Panc1 (cell line): ENCODE measurements around the gene SDF4. TPM values are rescaled to one million over a fixed set of nuclear protein-coding genes. Genes with fewer than 3 reads are reported as not detected.

ENCODE experiments used
- ATAC-seq: fragments of 200-7000 bp; cut with Tn5 transposase; 2 replicates; pipeline ENCODE4 v1.9.1; 2020; ENCODE audit warnings: mild to moderate bottlenecking, moderate library complexity
- BruUV-seq: library from RNA; stranded (reverse); fragments of 400-500 nt; replicated peaks from 2 replicates; lab custom pipeline; 2021; lab: Mats Ljungman, UMichigan
- CTCF ChIA-PET: fragments of 300-600 bp; sonication (Branson Sonifier 250); formaldehyde crosslinking; loops from one replicate; lab custom pipeline; 2022; ENCODE audit warnings: antibody characterized with exemption; lab: Charles Lee
- POLR2A ChIA-PET: fragments of 300-600 bp; sonication (Branson Sonifier 250); formaldehyde crosslinking; loops from one replicate; lab custom pipeline; 2022; ENCODE audit warnings: antibody characterized with exemption; lab: Charles Lee
- DNase-seq: peaks from one replicate; pipeline ENCODE4 v3.0.0-alpha.2; 2010; ENCODE audit warnings: low read depth, low spot score
- H3K27ac ChIP-seq: 2 replicates; pipeline ENCODE4 v1.5.1; 2011; ENCODE audit warnings: mild to moderate bottlenecking, low read length, inconsistent platforms
- H3K27me3 ChIP-seq: fragments of 200-500 bp; sonication (Bioruptor generic); 2 replicates; pipeline ENCODE4 v1.6.0; 2014; ENCODE audit warnings: low read length, inconsistent platforms; ENCODE audit not compliant: control insufficient read depth, insufficient read depth
- H3K36me3 ChIP-seq: fragments of 200-500 bp; sonication (Bioruptor generic); 2 replicates; pipeline ENCODE4 v1.5.1; 2014; ENCODE audit warnings: inconsistent platforms, mild to moderate bottlenecking, low read length, moderate library complexity; ENCODE audit not compliant: control insufficient read depth, insufficient read depth
- H3K4me1 ChIP-seq: 2 replicates; pipeline ENCODE4 v1.5.1; 2011; ENCODE audit warnings: inconsistent platforms, mild to moderate bottlenecking, low read length, moderate library complexity; ENCODE audit not compliant: control insufficient read depth, insufficient read depth
- H3K4me3 ChIP-seq, 2 experiments: 2 replicates each; pipeline ENCODE4 v1.5.1; 2011 to 2012; ENCODE audit warnings: low read depth in 2 of 2, low read length in 2 of 2, mild to moderate bottlenecking in 2 of 2, inconsistent platforms in 1 of 2, moderate library complexity in 1 of 2
- H3K9me3 ChIP-seq: fragments of 200-500 bp; sonication (Bioruptor generic); 2 replicates; pipeline ENCODE4 v1.5.1; 2014; ENCODE audit warnings: low read depth, mild to moderate bottlenecking, inconsistent platforms, low read length, moderate library complexity; ENCODE audit not compliant: control insufficient read depth, insufficient read depth
- POLR2AphosphoS5 ChIP-seq: IDR thresholded peaks from 2 replicates; pipeline ENCODE4 v1.6.1; 2012; ENCODE audit warnings: mild to moderate bottlenecking, low read depth, low read length, moderate library complexity
- SIN3A ChIP-seq: IDR thresholded peaks from 2 replicates; pipeline ENCODE4 v1.6.1; 2012; ENCODE audit warnings: low read depth, mild to moderate bottlenecking, low read length, moderate library complexity, borderline replicate concordance; ENCODE audit not compliant: insufficient read depth
- TCF7L2 ChIP-seq: IDR thresholded peaks from 2 replicates; pipeline ENCODE4 v1.6.1; 2011; ENCODE audit warnings: mild to moderate bottlenecking, low read depth, low read length, inconsistent platforms
- in situ Hi-C: cut with HindIII; loops from 2 replicates; pipeline ENCODE4 v1.10.0; 2016; ENCODE audit warnings: low sequenced_read_pairs, low pct_unique_long_range_greater_than_20kb
- intact Hi-C: fragments of 100-400 bp; cut with micrococcal nuclease; formaldehyde crosslinking; loops from one replicate; pipeline ENCODE4 v1.10.0; 2022; ENCODE audit not compliant: unreplicated experiment
- total RNA-seq: library from RNA; stranded (reverse); gene quantifications from one replicate; pipeline ENCODE4 v1.2.1, GENCODE V29; 2021; ENCODE audit not compliant: unreplicated experiment
- TF ChIP-seq, protein P1 (sequence below), 2 experiments: IDR thresholded peaks; 2 replicates each; pipeline ENCODE4 v1.6.1; 2011 to 2012; ENCODE audit warnings: low read depth in 2 of 2, control low read depth in 1 of 2, low read length in 1 of 2, mild to moderate bottlenecking in 1 of 2, moderate library complexity in 1 of 2; ENCODE audit not compliant: insufficient read depth in 1 of 2
- TF ChIP-seq, protein P2 (sequence below): fragments of 450-650 bp; IDR thresholded peaks from 2 replicates; pipeline ENCODE4 v1.5.1; 2017; ENCODE audit warnings: mild to moderate bottlenecking

SDF4 gene
- total RNA-seq, 1 experiment from 2014 or later, result 335 TPM

DNA sequence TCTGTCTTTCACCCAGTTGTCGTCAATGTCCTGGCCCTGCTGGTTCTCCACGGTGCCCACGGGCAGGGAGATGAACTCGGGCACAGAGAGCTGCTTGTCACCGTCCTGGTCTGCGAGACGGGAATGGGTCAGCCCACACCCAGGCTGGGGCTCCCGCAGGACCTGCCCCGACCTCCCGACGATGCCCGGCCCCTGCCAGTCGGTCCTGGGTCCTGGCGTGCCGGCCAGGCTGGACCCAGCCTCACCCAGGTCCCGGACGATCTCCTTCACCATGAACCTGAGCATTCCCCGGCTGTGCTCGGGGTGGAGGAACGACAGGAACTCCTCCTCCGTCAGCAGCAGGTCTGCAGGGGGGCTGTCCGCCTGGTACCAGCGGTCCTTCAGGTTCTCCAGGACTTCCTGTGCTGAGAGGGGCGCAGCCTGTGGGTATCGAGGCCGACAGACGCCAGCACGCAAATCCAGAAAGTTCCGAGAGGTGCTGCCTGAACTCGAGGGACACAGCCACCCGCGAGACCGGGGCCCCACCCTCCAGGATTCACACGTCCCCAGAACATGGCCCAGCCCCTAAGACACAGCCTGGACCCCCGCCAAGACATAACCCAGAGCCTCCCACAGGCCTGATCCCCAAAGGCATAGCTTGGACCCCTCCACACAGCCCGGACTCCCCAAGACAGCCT, 13.1 kb downstream of the SDF4 start:
- ChIA-PET POLR2A (no interaction called here), CTCF (no interaction called here)
- intact Hi-C loops (no loop called here), in situ Hi-C loops (no loop called here)
- no TSS peak for BruUV-seq
- Histone ChIP-seq H3K27ac (no peak overlapping the region), H3K9me3 (no peaks in the 10 kb centered on the region), H3K27me3 (no peaks in the 10 kb centered on the region), H3K4me3 (no peak overlapping the region), H3K36me3 (peaks cover 2% of the 10 kb centered on the region; the same call in 1 of the 2 replicates), H3K4me1 (no peaks in the 10 kb centered on the region)
- ATAC-seq, result no peak
- TF ChIP-seq, protein P1, sequence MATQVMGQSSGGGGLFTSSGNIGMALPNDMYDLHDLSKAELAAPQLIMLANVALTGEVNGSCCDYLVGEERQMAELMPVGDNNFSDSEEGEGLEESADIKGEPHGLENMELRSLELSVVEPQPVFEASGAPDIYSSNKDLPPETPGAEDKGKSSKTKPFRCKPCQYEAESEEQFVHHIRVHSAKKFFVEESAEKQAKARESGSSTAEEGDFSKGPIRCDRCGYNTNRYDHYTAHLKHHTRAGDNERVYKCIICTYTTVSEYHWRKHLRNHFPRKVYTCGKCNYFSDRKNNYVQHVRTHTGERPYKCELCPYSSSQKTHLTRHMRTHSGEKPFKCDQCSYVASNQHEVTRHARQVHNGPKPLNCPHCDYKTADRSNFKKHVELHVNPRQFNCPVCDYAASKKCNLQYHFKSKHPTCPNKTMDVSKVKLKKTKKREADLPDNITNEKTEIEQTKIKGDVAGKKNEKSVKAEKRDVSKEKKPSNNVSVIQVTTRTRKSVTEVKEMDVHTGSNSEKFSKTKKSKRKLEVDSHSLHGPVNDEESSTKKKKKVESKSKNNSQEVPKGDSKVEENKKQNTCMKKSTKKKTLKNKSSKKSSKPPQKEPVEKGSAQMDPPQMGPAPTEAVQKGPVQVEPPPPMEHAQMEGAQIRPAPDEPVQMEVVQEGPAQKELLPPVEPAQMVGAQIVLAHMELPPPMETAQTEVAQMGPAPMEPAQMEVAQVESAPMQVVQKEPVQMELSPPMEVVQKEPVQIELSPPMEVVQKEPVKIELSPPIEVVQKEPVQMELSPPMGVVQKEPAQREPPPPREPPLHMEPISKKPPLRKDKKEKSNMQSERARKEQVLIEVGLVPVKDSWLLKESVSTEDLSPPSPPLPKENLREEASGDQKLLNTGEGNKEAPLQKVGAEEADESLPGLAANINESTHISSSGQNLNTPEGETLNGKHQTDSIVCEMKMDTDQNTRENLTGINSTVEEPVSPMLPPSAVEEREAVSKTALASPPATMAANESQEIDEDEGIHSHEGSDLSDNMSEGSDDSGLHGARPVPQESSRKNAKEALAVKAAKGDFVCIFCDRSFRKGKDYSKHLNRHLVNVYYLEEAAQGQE (IDR thresholded peaks at IDR 0.05; ENCODE audit: insufficient read depth in 1 of 2, low read depth in 2 of 2, low read length in 1 of 2), result no peak
- no peak for TF ChIP-seq TCF7L2
- no peak for TF ChIP-seq POLR2AphosphoS5
- no peak for TF ChIP-seq SIN3A
- TF ChIP-seq, protein P2, sequence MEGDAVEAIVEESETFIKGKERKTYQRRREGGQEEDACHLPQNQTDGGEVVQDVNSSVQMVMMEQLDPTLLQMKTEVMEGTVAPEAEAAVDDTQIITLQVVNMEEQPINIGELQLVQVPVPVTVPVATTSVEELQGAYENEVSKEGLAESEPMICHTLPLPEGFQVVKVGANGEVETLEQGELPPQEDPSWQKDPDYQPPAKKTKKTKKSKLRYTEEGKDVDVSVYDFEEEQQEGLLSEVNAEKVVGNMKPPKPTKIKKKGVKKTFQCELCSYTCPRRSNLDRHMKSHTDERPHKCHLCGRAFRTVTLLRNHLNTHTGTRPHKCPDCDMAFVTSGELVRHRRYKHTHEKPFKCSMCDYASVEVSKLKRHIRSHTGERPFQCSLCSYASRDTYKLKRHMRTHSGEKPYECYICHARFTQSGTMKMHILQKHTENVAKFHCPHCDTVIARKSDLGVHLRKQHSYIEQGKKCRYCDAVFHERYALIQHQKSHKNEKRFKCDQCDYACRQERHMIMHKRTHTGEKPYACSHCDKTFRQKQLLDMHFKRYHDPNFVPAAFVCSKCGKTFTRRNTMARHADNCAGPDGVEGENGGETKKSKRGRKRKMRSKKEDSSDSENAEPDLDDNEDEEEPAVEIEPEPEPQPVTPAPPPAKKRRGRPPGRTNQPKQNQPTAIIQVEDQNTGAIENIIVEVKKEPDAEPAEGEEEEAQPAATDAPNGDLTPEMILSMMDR, result no peak
- DNase-seq, result no peak

GRCh38 chr1:1217621-1218523, 13.9 kb downstream of the SDF4 start:
- intact Hi-C loops (no loop called here), in situ Hi-C loops (no loop called here)
- BruUV-seq, result no TSS peak
- DNase-seq, result no peak
- ChIA-PET CTCF (no interaction called here), POLR2A (no interaction called here)
- no peak overlapping the region for H3K27ac ChIP-seq
- peaks cover 2% of the 10 kb centered on the region; the same call in 1 of the 2 replicates for H3K36me3 ChIP-seq
- no peaks in the 10 kb centered on the region for H3K27me3 ChIP-seq
- H3K4me1 ChIP-seq, result no peaks in the 10 kb centered on the region
- TF ChIP-seq, protein P1 (IDR thresholded peaks at IDR 0.05; ENCODE audit: insufficient read depth in 1 of 2, low read depth in 2 of 2, low read length in 1 of 2), result no peak
- TF ChIP-seq, protein P2, result no peak
- TF ChIP-seq SIN3A (no peak), TCF7L2 (no peak), POLR2AphosphoS5 (no peak)
- no peaks in the 10 kb centered on the region for H3K9me3 ChIP-seq
- H3K4me3 ChIP-seq, result no peak overlapping the region
- no peak for ATAC-seq
